ENCODE results near the gene ADAMTS3. TPM values are rescaled to one million over a fixed set of nuclear protein-coding genes. Genes with fewer than 3 reads are reported as not detected.

ADAMTS3 gene
- total RNA-seq, 2 donors from 2014 or later, result 5.8 to 13.0 TPM

DNA sequence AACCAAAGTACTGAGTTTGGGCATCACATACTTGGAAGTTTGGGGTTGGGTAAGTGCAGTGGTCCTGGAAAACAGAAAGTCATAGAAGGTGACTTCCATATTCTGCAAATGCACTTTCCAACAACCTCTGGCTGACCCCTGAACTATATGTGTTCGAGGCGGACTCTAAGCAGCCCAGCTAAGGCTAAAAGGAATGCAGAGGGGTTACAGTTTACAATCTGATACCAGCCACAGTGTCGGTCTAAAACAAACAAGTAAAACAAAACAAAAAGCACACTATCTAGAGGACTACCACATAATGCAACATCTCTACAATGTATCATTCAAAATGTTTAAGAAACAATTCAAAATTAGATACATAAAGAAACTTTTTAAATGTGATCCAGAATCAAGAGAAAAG lies 185.6 kb downstream of the ADAMTS3 start:
- DNase-seq, result no peak
- Histone ChIP-seq H3K9me3 (ENCODE audit: control insufficient read depth, low read length) (no peaks in the 10 kb centered on the region), H3K27ac (ENCODE audit: low read depth, low read length) (no peak overlapping the region), H3K27me3 (ENCODE audit: control insufficient read depth, insufficient read depth, low read length, poor library complexity, severe bottlenecking) (no peaks in the 10 kb centered on the region), H3K4me3 (ENCODE audit: low read length) (no peak overlapping the region), H3K4me1 (ENCODE audit: control insufficient read depth, insufficient read depth, low read length) (peaks cover 10% of the 10 kb centered on the region), H3K9ac (ENCODE audit: extremely low read depth, low read length, poor library complexity, severe bottlenecking) (no peak overlapping the region), H3K36me3 (ENCODE audit: control insufficient read depth, insufficient read depth, low read length) (no peaks in the 10 kb centered on the region)
- Mint-ChIP-seq H3K4me3 (no peak overlapping the region), H3K9me3 (no peaks in the 10 kb centered on the region), H3K4me1 (peaks cover 6% of the 10 kb centered on the region), H3K27me3 (ENCODE audit: insufficient read depth) (no peaks in the 10 kb centered on the region), H3K27ac (no peak overlapping the region), H3K36me3 (ENCODE audit: low read depth) (no peaks in the 10 kb centered on the region)
- TF ChIP-seq, protein P1, sequence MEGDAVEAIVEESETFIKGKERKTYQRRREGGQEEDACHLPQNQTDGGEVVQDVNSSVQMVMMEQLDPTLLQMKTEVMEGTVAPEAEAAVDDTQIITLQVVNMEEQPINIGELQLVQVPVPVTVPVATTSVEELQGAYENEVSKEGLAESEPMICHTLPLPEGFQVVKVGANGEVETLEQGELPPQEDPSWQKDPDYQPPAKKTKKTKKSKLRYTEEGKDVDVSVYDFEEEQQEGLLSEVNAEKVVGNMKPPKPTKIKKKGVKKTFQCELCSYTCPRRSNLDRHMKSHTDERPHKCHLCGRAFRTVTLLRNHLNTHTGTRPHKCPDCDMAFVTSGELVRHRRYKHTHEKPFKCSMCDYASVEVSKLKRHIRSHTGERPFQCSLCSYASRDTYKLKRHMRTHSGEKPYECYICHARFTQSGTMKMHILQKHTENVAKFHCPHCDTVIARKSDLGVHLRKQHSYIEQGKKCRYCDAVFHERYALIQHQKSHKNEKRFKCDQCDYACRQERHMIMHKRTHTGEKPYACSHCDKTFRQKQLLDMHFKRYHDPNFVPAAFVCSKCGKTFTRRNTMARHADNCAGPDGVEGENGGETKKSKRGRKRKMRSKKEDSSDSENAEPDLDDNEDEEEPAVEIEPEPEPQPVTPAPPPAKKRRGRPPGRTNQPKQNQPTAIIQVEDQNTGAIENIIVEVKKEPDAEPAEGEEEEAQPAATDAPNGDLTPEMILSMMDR (conservative IDR thresholded peaks at IDR 0.05), result no peak
- 70 to 100% methylated on average over 2 to 3 of the region's 3 CpGs for WGBS, 2 experiments (ENCODE audit: insufficient coverage in 1 of 2, insufficient read length in 1 of 2)

DNA sequence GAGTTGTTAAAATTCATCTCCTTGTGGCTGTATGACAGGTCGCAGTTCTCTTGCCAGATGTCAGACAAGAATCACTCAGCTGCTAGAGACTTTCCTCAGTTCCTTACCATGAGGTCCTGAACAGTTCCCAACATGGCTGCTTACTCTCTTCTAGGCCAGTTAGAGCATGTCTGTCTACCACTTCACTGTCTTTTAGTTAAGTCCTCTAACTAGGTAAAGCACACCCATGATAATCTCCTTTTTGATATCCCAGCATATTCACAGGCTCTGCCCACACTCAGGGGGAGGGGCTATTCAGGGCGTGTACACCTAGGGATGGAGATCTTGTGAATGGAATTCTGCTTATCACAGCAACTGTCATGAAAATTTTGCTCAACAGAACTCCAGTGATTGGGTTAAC lies 190.1 kb downstream of the ADAMTS3 start:
- no peaks in the 10 kb centered on the region for H3K9me3 Mint-ChIP-seq
- Histone ChIP-seq H3K4me3 (ENCODE audit: low read length) (no peak overlapping the region), H3K36me3 (ENCODE audit: control insufficient read depth, insufficient read depth, low read length) (no peaks in the 10 kb centered on the region), H3K9me3 (ENCODE audit: control insufficient read depth, low read length) (no peaks in the 10 kb centered on the region), H3K27ac (ENCODE audit: low read depth, low read length) (no peak overlapping the region), H3K27me3 (ENCODE audit: control insufficient read depth, insufficient read depth, low read length, poor library complexity, severe bottlenecking) (no peaks in the 10 kb centered on the region), H3K9ac (ENCODE audit: extremely low read depth, low read length, poor library complexity, severe bottlenecking) (no peak overlapping the region), H3K4me1 (ENCODE audit: control insufficient read depth, insufficient read depth, low read length) (peaks cover 3% of the 10 kb centered on the region)
- no peaks in the 10 kb centered on the region for H3K4me1 Mint-ChIP-seq
- DNase-seq, result no peak
- no peak overlapping the region for H3K4me3 Mint-ChIP-seq
- no peaks in the 10 kb centered on the region for H3K27me3 Mint-ChIP-seq (ENCODE audit: insufficient read depth)
- TF ChIP-seq, protein P1 (conservative IDR thresholded peaks at IDR 0.05), result no peak
- H3K36me3 Mint-ChIP-seq (ENCODE audit: low read depth), result no peaks in the 10 kb centered on the region
- WGBS, 2 experiments (ENCODE audit: insufficient coverage in 1 of 2, insufficient read length in 1 of 2), result 86 to 93% methylated on average over 1 to 2 of the region's 2 CpGs
- H3K27ac Mint-ChIP-seq, result no peak overlapping the region

DNA sequence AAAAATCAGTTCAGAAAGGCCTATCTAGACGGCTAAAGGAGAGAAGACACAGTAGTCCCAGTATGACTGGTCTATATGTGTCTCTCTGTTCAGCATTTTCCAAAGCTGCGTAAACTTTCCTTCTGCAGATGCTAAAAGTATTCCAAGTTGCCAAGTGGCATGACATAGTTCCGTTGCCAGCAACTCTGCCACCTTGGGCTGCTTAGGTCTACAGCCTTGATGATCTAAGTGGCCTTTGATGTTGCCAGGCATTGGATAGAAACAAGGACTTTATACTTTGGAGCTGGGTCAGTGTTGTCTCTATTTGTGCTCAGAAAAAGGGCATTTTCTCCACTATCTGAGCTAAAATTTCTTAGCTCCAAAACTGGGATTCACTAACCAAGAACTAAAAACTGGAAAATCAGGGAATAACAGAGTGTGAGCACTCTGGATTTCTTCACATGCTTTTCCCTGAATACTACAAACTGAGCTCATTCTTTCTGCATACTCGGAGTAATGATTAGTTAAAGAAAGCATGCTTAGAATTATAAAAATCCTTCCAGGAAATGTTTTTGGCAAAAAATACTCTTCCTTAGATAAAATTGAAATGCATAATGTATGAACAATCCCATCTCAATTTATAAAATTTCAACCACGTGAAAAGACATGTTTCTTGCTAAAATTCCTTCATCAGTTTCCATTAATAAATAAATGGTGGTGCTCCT lies 191.4 kb downstream of the ADAMTS3 start:
- Histone ChIP-seq H3K4me3 (ENCODE audit: low read length) (no peak overlapping the region), H3K9ac (ENCODE audit: extremely low read depth, low read length, poor library complexity, severe bottlenecking) (no peak overlapping the region), H3K27ac (ENCODE audit: low read depth, low read length) (no peak overlapping the region), H3K9me3 (ENCODE audit: control insufficient read depth, low read length) (no peaks in the 10 kb centered on the region), H3K4me1 (ENCODE audit: control insufficient read depth, insufficient read depth, low read length) (no peaks in the 10 kb centered on the region), H3K36me3 (ENCODE audit: control insufficient read depth, insufficient read depth, low read length) (no peaks in the 10 kb centered on the region), H3K27me3 (ENCODE audit: control insufficient read depth, insufficient read depth, low read length, poor library complexity, severe bottlenecking) (no peaks in the 10 kb centered on the region)
- WGBS, 2 experiments (ENCODE audit: insufficient coverage in 1 of 2, insufficient read length in 1 of 2), result 90 to 96% methylated on average over 3 to 5 of the region's 5 CpGs
- Mint-ChIP-seq H3K27me3 (ENCODE audit: insufficient read depth) (no peaks in the 10 kb centered on the region), H3K4me1 (no peaks in the 10 kb centered on the region), H3K27ac (no peak overlapping the region), H3K36me3 (ENCODE audit: low read depth) (no peaks in the 10 kb centered on the region), H3K9me3 (no peaks in the 10 kb centered on the region), H3K4me3 (no peak overlapping the region)
- TF ChIP-seq, protein P1 (conservative IDR thresholded peaks at IDR 0.05), result no peak
- no peak for DNase-seq
